ENCODE measurements around the gene VEZF1. TPM values are rescaled to one million over a fixed set of nuclear protein-coding genes. Genes with fewer than 3 reads are reported as not detected.

The VEZF1 gene
- total and polyA plus RNA-seq, 2 of the 8 experiments (the other 6 are each of a cell fraction or from before 2014, with no cell fraction given) = 28.9 to 61.9 TPM

GRCh38 chr17:58032691-58033415, 44.8 kb upstream of the VEZF1 start (continued):
- TF ChIP-seq CHD7 (IDR thresholded peaks at IDR 0.05; ENCODE audit: insufficient replicate concordance, low read length) = no peak
- TF ChIP-seq CREB1 (IDR thresholded peaks at IDR 0.05) = no peak
- no peak for TF ChIP-seq POU5F1 (IDR thresholded peaks at IDR 0.05; ENCODE audit: low read depth, low read length)
- no peak for TF ChIP-seq SAP30 (IDR thresholded peaks at IDR 0.05; ENCODE audit: insufficient read depth, insufficient replicate concordance, low read length)
- TF ChIP-seq KDM5A (IDR thresholded peaks at IDR 0.05; ENCODE audit: low read length) = no peak
- no peak for TF ChIP-seq CBX5 (IDR thresholded peaks at IDR 0.05; ENCODE audit: low read depth, low read length)
- no peak for TF ChIP-seq RXRA (IDR thresholded peaks at IDR 0.05; ENCODE audit: insufficient read depth, low read depth, low read length)
- no peak for TF ChIP-seq CHD2 (IDR thresholded peaks at IDR 0.05; ENCODE audit: low read length)
- TF ChIP-seq RFX5 (IDR thresholded peaks at IDR 0.05; ENCODE audit: borderline replicate concordance, low read depth, low read length) = no peak

Data from H1 (cell line).